Endothelial cell of umbilical vein (primary cell): ENCODE measurements around the gene SATB2. TPM values are rescaled to one million over a fixed set of nuclear protein-coding genes. Genes with fewer than 3 reads are reported as not detected.

Source experiments
- BruUV-seq: library from RNA; stranded (reverse); fragments of 400-500 nt; replicated peaks from 2 replicates; lab custom pipeline; 2021; lab: Mats Ljungman, UMichigan
- CTCF ChIA-PET: fragments of 300-600, 350-600 bp; sonication (Branson Sonifier 250); formaldehyde crosslinking; loops from one replicate; lab custom pipeline; 2021; ENCODE audit warnings: antibody characterized with exemption, inconsistent platforms; lab: Charles Lee
- POLR2A ChIA-PET: fragments of 300-600, 350-600 bp; sonication (Branson Sonifier 250); formaldehyde crosslinking; loops from one replicate; lab custom pipeline; 2021; ENCODE audit warnings: antibody characterized with exemption, inconsistent platforms; lab: Charles Lee
- DNase-seq: peaks from one replicate; pipeline ENCODE4 v3.0.0-alpha.2; 2011; ENCODE audit warnings: low read depth, low spot score
- FAIRE-seq: peaks from 2 replicates; lab custom pipeline; 2011; peaks lifted over from hg19 to GRCh38; lab: Jason Lieb, UNC
- H2AFZ ChIP-seq: 2 replicates; pipeline ENCODE4 v1.6.0; 2012; ENCODE audit warnings: low read depth, low read length, control low read depth, inconsistent platforms
- H3K27ac ChIP-seq: 2 replicates; pipeline ENCODE4 v1.5.1; 2011; ENCODE audit warnings: low read depth, mild to moderate bottlenecking, control low read depth, low read length, moderate library complexity; ENCODE audit not compliant: insufficient read depth
- H3K27me3 ChIP-seq, 2 experiments: 2 replicates each; pipeline versions ENCODE4 v1.6.0 to v1.6.1; 2011; ENCODE audit warnings: low read length in 2 of 2, mixed read lengths in 1 of 2; ENCODE audit not compliant: control insufficient read depth in 2 of 2, insufficient read depth in 2 of 2
- H3K36me3 ChIP-seq, 2 experiments: 2 replicates in 1 of 2; 3 replicates in 1 of 2; pipeline ENCODE4 v1.5.1; 2011; ENCODE audit warnings: low read length in 2 of 2, mild to moderate bottlenecking in 1 of 2, moderate library complexity in 1 of 2; ENCODE audit not compliant: control insufficient read depth in 2 of 2, insufficient read depth in 2 of 2; ENCODE audit errors: extremely low read depth in 1 of 2
- H3K4me1 ChIP-seq: 3 replicates; pipeline ENCODE4 v1.5.1; 2011; ENCODE audit warnings: mild to moderate bottlenecking, low read length; ENCODE audit not compliant: control insufficient read depth, insufficient read depth; ENCODE audit errors: extremely low read depth
- H3K4me2 ChIP-seq: 2 replicates; pipeline ENCODE4 v1.6.1; 2011; ENCODE audit warnings: low read length, control low read depth, mixed read lengths; ENCODE audit not compliant: insufficient read depth
- H3K4me3 ChIP-seq, 3 experiments: fragments of 200-600 bp in 1 of 3; sonication (generic), shearing (Covaris generic) in 1 of 3; replicated peaks in 1 of 3; 2 replicates each; pipeline ENCODE4 v1.5.1; 2011 to 2016; ENCODE audit warnings: control low read depth in 3 of 3, low read length in 3 of 3, mild to moderate bottlenecking in 2 of 3, inconsistent platforms in 1 of 3, low read depth in 1 of 3, moderate library complexity in 1 of 3; ENCODE audit not compliant: insufficient read depth in 1 of 3
- H3K79me2 ChIP-seq: 2 replicates; pipeline ENCODE4 v1.6.0; 2012; ENCODE audit warnings: low read length, inconsistent platforms; ENCODE audit not compliant: control insufficient read depth, insufficient read depth
- H3K9ac ChIP-seq: replicated peaks from 2 replicates; pipeline ENCODE3; 2011; ENCODE audit warnings: low read length, control low read depth; ENCODE audit not compliant: insufficient read depth; ENCODE audit errors: extremely low read depth
- H3K9me1 ChIP-seq: replicated peaks from 3 replicates; pipeline ENCODE4 v1.6.0; 2011; ENCODE audit warnings: mild to moderate bottlenecking, low read length; ENCODE audit not compliant: control insufficient read depth, insufficient read depth; ENCODE audit errors: extremely low read depth
- H3K9me3 ChIP-seq: replicated peaks from 2 replicates; pipeline ENCODE4 v1.5.1; 2012; ENCODE audit warnings: low read length, inconsistent platforms; ENCODE audit not compliant: control insufficient read depth, insufficient read depth
- H4K20me1 ChIP-seq: replicated peaks from 2 replicates; pipeline ENCODE3; 2011; ENCODE audit warnings: mild to moderate bottlenecking, low read length; ENCODE audit not compliant: control insufficient read depth, insufficient read depth; ENCODE audit errors: extremely low read depth
- EZH2 ChIP-seq: IDR thresholded peaks from 2 replicates; pipeline ENCODE4 v1.6.1; 2012; ENCODE audit warnings: borderline replicate concordance, low read depth, mild to moderate bottlenecking, moderate library complexity, low read length, inconsistent platforms; ENCODE audit not compliant: severe bottlenecking
- FOS ChIP-seq: IDR thresholded peaks from 2 replicates; pipeline ENCODE4 v1.6.1; 2011; ENCODE audit warnings: mild to moderate bottlenecking, low read length, moderate library complexity, borderline replicate concordance; ENCODE audit not compliant: insufficient read depth
- GATA2 ChIP-seq: IDR thresholded peaks from 2 replicates; pipeline ENCODE4 v1.7.0; 2011; ENCODE audit warnings: low read depth, mild to moderate bottlenecking, moderate library complexity, mixed read lengths, low read length; ENCODE audit not compliant: insufficient read length, insufficient read depth
- JUN ChIP-seq: IDR thresholded peaks from 2 replicates; pipeline ENCODE4 v1.6.1; 2011; ENCODE audit warnings: borderline replicate concordance, low read depth; ENCODE audit not compliant: insufficient read length, insufficient read depth
- MYC ChIP-seq: IDR thresholded peaks from one replicate; pipeline ENCODE4 v1.6.1; 2011; ENCODE audit warnings: mild to moderate bottlenecking, low read depth, low read length
- POLR2A ChIP-seq: IDR thresholded peaks from 2 replicates; pipeline ENCODE4 v1.6.1; 2012; ENCODE audit warnings: low read depth, mild to moderate bottlenecking, control low read depth, low read length
- POLR2AphosphoS5 ChIP-seq: IDR thresholded peaks from 2 replicates; pipeline ENCODE4 v1.6.1; 2012; ENCODE audit warnings: low read depth, mild to moderate bottlenecking, control low read depth, low read length, moderate library complexity; ENCODE audit not compliant: insufficient read depth
- dilution Hi-C: fragments of 300-500 bp; cut with MboI; formaldehyde crosslinking; loops from one replicate; pipeline ENCODE4 v1.15.0; 2019; ENCODE audit warnings: low sequenced_read_pairs; ENCODE audit not compliant: extremely low pct_ligation_motif_present
- intact Hi-C: fragments of 100-400 bp; cut with micrococcal nuclease; formaldehyde crosslinking; loops from one replicate; pipeline ENCODE4 v1.10.0; 2022
- polyA plus RNA-seq, 4 experiments: library from polyadenylated mRNA; depleted of rRNA in 3 of 4; stranded (reverse) in 3 of 4; unstranded in 1 of 4; fragments of >200 nt; gene quantifications; 2 replicates each; pipeline versions ENCODE4 v1.2.1 to v1.2.3, GENCODE V29; 2011 to 2012; ENCODE audit warnings: missing spikeins in 1 of 4
- total RNA-seq: library from RNA; stranded (reverse); gene quantifications from 2 replicates; pipeline ENCODE4 v1.2.3, GENCODE V29; 2021
- TF ChIP-seq, protein P1 (sequence below): IDR thresholded peaks from 2 replicates; pipeline ENCODE4 v1.6.1; 2011; ENCODE audit not compliant: insufficient read depth, insufficient read length
- TF ChIP-seq, protein P2 (sequence below), 2 donors: IDR thresholded peaks; 1 replicate in 1 of 2; 2 replicates in 1 of 2; pipeline ENCODE4 v1.5.1; 2011; ENCODE audit warnings: low read length in 2 of 2, mild to moderate bottlenecking in 2 of 2, moderate library complexity in 2 of 2, control low read depth in 1 of 2, inconsistent platforms in 1 of 2, low read depth in 1 of 2; ENCODE audit not compliant: insufficient read depth in 1 of 2; ENCODE audit errors: extremely low read depth in 1 of 2

Gene SATB2
- total and polyA plus RNA-seq, 2 donors (not counting 3 experiments of a cell fraction or from before 2014, with no cell fraction given): 0.47 to 1.1 TPM

DNA sequence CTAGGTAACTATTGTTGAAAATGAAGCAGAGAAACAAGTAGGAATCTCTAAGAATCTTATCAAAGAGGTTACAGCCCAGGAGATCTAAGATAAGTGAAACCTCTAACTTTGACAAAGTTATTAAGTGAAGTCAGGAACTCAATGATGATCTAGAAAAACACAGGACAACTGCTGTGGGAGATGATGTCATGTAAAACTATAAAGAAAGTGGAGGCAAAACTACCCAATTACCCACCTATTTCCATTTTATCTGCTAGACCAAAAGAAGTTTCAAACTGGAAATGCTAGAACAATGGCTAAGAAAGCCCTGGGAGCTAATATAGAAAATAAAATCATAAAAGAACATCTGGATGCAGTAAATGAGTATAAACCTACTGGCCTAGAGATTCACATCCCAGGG, 50.3 kb downstream of the SATB2 start:
- Histone ChIP-seq H3K4me1 (no peaks in the 10 kb centered on the region), H3K9me1 (no peaks in the 10 kb centered on the region), H3K9ac (no peak overlapping the region), H3K27me3 (no peaks in the 10 kb centered on the region), H3K36me3 (no peaks in the 10 kb centered on the region), H3K4me3 (no peak overlapping the region), H3K27ac (no peak overlapping the region), H3K9me3 (no peaks in the 10 kb centered on the region), H4K20me1 (no peaks in the 10 kb centered on the region), H3K79me2 (no peaks in the 10 kb centered on the region), H2AFZ (no peak overlapping the region), H3K4me2 (no peak overlapping the region)
- dilution Hi-C loops (no loop called here), intact Hi-C loops (no loop called here)
- ChIA-PET CTCF (no interaction called here), POLR2A (no interaction called here)
- DNase-seq (no peak), FAIRE-seq (no peak)
- TF ChIP-seq JUN: no peak
- no peak for TF ChIP-seq EZH2
- no peak for TF ChIP-seq POLR2AphosphoS5
- TF ChIP-seq, protein P1, sequence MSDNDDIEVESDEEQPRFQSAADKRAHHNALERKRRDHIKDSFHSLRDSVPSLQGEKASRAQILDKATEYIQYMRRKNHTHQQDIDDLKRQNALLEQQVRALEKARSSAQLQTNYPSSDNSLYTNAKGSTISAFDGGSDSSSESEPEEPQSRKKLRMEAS: no peak
- no peak for TF ChIP-seq MYC
- no peak for TF ChIP-seq POLR2A
- no peak for TF ChIP-seq FOS
- TF ChIP-seq, protein P2, sequence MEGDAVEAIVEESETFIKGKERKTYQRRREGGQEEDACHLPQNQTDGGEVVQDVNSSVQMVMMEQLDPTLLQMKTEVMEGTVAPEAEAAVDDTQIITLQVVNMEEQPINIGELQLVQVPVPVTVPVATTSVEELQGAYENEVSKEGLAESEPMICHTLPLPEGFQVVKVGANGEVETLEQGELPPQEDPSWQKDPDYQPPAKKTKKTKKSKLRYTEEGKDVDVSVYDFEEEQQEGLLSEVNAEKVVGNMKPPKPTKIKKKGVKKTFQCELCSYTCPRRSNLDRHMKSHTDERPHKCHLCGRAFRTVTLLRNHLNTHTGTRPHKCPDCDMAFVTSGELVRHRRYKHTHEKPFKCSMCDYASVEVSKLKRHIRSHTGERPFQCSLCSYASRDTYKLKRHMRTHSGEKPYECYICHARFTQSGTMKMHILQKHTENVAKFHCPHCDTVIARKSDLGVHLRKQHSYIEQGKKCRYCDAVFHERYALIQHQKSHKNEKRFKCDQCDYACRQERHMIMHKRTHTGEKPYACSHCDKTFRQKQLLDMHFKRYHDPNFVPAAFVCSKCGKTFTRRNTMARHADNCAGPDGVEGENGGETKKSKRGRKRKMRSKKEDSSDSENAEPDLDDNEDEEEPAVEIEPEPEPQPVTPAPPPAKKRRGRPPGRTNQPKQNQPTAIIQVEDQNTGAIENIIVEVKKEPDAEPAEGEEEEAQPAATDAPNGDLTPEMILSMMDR (IDR thresholded peaks at IDR 0.05; ENCODE audit: extremely low read depth in 1 of 2, insufficient read depth in 1 of 2, low read depth in 1 of 2, low read length in 2 of 2): no peak
- no peak for TF ChIP-seq GATA2
- BruUV-seq: no TSS peak
